Mucosa of stomach (tissue), 1 donor: ENCODE results near the gene IVD.
A peak's percentile ranks its signal among the peaks of the same experiment; 100 is the strongest.

Experiments
- H3K27me3 ChIP-seq: one replicate; pipeline ENCODE4 v1.7.0; 2013; ENCODE audit warnings: mild to moderate bottlenecking, low read length; ENCODE audit not compliant: control insufficient read depth, insufficient read depth
- H3K36me3 ChIP-seq: one replicate; pipeline ENCODE4 v1.7.0; 2013; ENCODE audit warnings: low read length; ENCODE audit not compliant: control insufficient read depth, insufficient read depth
- H3K4me1 ChIP-seq: one replicate; pipeline ENCODE4 v1.7.0; 2013; ENCODE audit warnings: mild to moderate bottlenecking, low read length; ENCODE audit not compliant: control insufficient read depth, insufficient read depth
- H3K4me3 ChIP-seq: one replicate; pipeline ENCODE4 v1.7.0; 2013; ENCODE audit warnings: low read length
- H3K9ac ChIP-seq: one replicate; pipeline ENCODE4 v1.7.0; 2013; ENCODE audit warnings: mild to moderate bottlenecking, low read length, moderate library complexity
- H3K9me3 ChIP-seq: one replicate; pipeline ENCODE4 v1.7.0; 2013; ENCODE audit warnings: mild to moderate bottlenecking, low read length, moderate library complexity; ENCODE audit not compliant: control insufficient read depth
- donor health status: Pancreatic carcinoma.

Gene IVD

DNA sequence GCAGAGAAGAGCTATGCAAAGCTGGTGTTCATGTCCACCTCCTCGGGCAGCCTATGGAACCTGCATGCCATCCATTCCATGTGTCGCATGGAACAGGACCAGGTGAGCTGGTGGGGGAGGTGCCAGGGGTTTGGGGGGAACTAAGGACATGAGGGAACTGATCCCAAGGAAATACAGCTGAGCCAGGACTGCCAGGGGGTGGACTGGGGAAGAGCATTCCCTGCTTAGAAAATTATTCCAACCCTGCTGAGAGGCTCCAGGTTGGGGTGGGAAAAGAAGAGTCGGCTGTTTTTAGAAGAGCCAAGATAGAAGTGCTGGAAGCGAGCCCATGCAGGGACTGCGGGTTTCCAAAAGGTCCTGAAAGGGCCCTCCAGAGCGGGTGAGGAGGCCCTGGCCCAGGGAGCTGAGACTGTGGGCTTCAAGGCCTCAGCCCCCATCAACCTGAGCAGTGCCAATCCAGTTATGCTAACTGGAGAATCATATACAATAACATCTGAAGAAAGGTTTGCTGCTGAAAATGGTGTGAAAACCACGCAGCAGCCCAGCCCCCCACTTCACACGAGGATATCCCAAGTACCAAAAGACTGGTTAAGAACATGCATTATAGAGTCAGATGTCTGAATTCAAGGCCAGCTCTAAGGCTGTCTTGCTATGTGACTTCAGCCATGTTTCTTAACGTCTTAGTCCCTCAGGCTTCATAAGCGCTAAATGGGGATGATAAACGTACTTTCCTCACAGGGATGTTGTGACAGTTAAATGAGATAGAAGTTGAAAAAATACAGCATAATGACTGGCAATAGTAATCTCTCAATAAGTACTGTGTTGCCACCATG lies 39.8 kb upstream of the IVD start:
- H3K36me3 ChIP-seq: peaks cover 4% of the 10 kb centered on the region
- H3K4me3 ChIP-seq: no peak overlapping the region
- H3K9ac ChIP-seq: no peak overlapping the region
- no peaks in the 10 kb centered on the region for H3K9me3 ChIP-seq
- H3K27me3 ChIP-seq: no peaks in the 10 kb centered on the region
- H3K4me1 ChIP-seq: peaks cover 32% of the 10 kb centered on the region

DNA sequence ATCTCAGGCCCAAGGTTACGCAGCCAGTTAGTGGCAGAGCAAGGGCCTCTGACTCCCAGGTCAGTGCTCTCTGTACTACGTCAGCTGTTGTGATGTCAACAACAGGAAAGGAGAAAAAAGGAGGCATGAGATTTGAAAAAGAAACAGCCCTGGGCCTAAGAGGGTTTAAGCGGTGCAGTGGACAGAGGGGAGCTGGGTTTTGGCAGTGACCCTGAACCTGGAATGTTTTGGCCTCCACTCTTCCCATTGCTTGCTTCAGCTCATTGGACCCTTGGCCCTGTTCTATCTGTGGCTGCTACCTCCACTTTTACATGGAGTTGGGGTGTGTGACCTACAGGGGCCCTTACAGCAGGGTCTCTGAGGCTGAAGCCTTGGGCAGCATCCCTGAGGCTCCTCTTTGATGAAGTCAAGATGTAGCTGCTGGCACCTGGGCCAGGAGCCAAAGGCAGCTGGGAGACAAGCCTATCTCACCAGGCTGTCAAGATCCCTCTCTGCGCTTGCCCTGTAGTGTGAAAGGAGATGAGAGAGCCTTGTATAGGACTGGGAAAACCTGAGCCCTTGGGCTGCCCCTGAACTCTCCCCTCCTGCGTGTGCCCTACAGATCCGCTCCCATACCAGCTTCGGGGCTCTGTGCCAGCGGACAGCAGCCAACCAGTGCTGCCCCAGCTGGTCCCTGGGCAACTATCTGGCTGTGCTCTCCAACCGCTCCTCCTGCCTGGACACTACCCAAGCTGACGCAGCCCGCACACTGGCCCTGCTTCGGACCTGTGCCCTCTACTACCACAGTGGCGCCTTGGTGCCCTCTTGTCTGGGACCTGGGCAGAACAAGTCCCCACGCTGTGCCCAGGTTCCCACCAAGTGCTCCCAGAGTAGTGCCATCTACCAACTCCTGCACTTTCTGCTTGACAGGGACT lies 38.9 kb upstream of the IVD start:
- peaks cover 32% of the 10 kb centered on the region for H3K4me1 ChIP-seq
- H3K9ac ChIP-seq: peak overlapping the region; percentile 25
- no peak overlapping the region for H3K4me3 ChIP-seq

DNA sequence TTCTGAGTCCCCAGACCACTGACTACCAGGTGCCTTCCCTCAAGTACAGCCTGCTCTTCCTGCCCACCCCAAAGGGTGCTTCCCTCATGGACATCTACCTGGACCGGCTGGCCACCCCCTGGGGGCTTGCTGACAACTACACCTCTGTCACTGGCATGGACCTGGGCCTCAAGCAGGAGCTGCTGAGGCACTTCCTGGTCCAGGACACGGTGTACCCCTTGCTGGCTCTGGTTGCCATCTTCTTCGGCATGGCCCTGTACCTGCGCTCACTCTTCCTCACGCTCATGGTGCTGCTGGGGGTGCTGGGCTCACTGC lies 38.3 kb upstream of the IVD start:
- Histone ChIP-seq H3K9ac (peak overlapping the region; percentile 25), H3K4me3 (no peak overlapping the region)

More for the DNA sequence above, 38.9 kb upstream of the IVD start:
- Histone ChIP-seq H3K27me3 (no peaks in the 10 kb centered on the region), H3K9me3 (no peaks in the 10 kb centered on the region), H3K36me3 (peaks cover 4% of the 10 kb centered on the region)

DNA sequence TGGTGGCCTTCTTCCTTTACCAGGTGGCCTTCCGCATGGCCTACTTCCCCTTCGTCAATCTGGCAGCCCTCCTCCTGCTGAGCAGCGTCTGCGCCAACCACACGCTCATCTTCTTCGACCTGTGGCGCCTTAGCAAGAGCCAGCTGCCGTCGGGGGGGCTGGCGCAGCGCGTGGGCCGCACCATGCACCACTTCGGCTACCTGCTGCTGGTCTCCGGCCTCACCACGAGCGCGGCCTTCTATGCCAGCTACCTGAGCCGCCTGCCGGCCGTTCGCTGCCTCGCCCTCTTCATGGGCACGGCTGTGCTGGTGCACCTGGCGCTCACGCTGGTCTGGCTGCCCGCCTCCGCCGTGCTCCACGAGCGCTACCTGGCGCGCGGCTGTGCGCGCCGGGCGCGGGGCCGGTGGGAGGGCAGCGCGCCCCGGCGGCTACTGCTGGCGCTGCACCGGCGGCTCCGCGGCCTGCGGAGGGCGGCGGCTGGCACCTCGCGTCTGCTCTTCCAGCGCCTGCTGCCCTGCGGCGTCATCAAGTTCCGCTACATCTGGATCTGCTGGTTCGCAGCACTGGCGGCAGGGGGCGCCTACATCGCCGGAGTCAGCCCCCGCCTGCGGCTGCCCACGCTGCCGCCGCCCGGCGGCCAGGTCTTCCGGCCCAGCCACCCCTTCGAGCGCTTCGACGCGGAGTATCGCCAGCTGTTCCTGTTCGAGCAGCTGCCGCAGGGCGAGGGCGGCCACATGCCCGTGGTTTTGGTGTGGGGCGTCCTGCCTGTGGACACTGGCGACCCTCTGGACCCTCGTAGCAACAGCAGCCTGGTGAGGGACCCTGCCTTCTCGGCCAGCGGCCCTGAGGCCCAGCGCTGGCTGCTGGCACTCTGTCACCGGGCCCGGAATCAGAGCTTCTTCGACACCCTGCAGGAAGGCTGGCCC lies 37.6 kb upstream of the IVD start:
- H3K9ac ChIP-seq: no peak overlapping the region
- H3K4me1 ChIP-seq: peaks cover 32% of the 10 kb centered on the region
- no peaks in the 10 kb centered on the region for H3K27me3 ChIP-seq
- H3K9me3 ChIP-seq: no peaks in the 10 kb centered on the region
- H3K4me3 ChIP-seq: no peak overlapping the region
- peaks cover 4% of the 10 kb centered on the region for H3K36me3 ChIP-seq

More for the DNA sequence above, 38.3 kb upstream of the IVD start:
- Histone ChIP-seq H3K27me3 (no peaks in the 10 kb centered on the region), H3K36me3 (peaks cover 4% of the 10 kb centered on the region), H3K4me1 (peaks cover 32% of the 10 kb centered on the region), H3K9me3 (no peaks in the 10 kb centered on the region)

GRCh38 chr15:40368719-40369473 lies 36.7 kb upstream of the IVD start:
- peaks cover 4% of the 10 kb centered on the region for H3K36me3 ChIP-seq
- H3K4me1 ChIP-seq: peaks cover 27% of the 10 kb centered on the region
- H3K9ac ChIP-seq: no peak overlapping the region
- H3K9me3 ChIP-seq: no peaks in the 10 kb centered on the region
- H3K4me3 ChIP-seq: no peak overlapping the region
- no peaks in the 10 kb centered on the region for H3K27me3 ChIP-seq

GRCh38 chr15:40369474-40369869 lies 36.1 kb upstream of the IVD start:
- H3K36me3 ChIP-seq: peaks cover 4% of the 10 kb centered on the region
- no peak overlapping the region for H3K4me3 ChIP-seq
- H3K9ac ChIP-seq: no peak overlapping the region
- H3K4me1 ChIP-seq: peaks cover 21% of the 10 kb centered on the region
- no peaks in the 10 kb centered on the region for H3K9me3 ChIP-seq
- H3K27me3 ChIP-seq: no peaks in the 10 kb centered on the region

- Histone ChIP-seq H3K9ac (no peak overlapping the region), H3K4me1 (peaks cover 17% of the 10 kb centered on the region)
Observed at GRCh38 chr15:40369971-40370370, 35.6 kb upstream of the IVD start.

GRCh38 chr15:40372981-40373380 lies 32.6 kb upstream of the IVD start:
- no peaks in the 10 kb centered on the region for H3K36me3 ChIP-seq
- H3K27me3 ChIP-seq: no peaks in the 10 kb centered on the region
- H3K9ac ChIP-seq: no peak overlapping the region
- H3K4me3 ChIP-seq: no peak overlapping the region
- peaks cover 3% of the 10 kb centered on the region for H3K4me1 ChIP-seq
- H3K9me3 ChIP-seq: no peaks in the 10 kb centered on the region

More at GRCh38 chr15:40369971-40370370, 35.6 kb upstream of the IVD start:
- Histone ChIP-seq H3K27me3 (no peaks in the 10 kb centered on the region), H3K4me3 (no peak overlapping the region), H3K9me3 (no peaks in the 10 kb centered on the region), H3K36me3 (peaks cover 4% of the 10 kb centered on the region)

- no peaks in the 10 kb centered on the region for H3K27me3 ChIP-seq
- H3K9ac ChIP-seq: no peak overlapping the region
- no peaks in the 10 kb centered on the region for H3K36me3 ChIP-seq
- peaks cover 17% of the 10 kb centered on the region for H3K4me1 ChIP-seq
- no peak overlapping the region for H3K4me3 ChIP-seq
- no peaks in the 10 kb centered on the region for H3K9me3 ChIP-seq
Observed at GRCh38 chr15:40377606-40378005, 28.0 kb upstream of the IVD start.

GRCh38 chr15:40379374-40379773 lies 26.2 kb upstream of the IVD start:
- H3K9ac ChIP-seq: no peak overlapping the region
- no peaks in the 10 kb centered on the region for H3K36me3 ChIP-seq
- peaks cover 26% of the 10 kb centered on the region for H3K4me1 ChIP-seq
- H3K27me3 ChIP-seq: no peaks in the 10 kb centered on the region
- no peak overlapping the region for H3K4me3 ChIP-seq
- no peaks in the 10 kb centered on the region for H3K9me3 ChIP-seq

GRCh38 chr15:40379853-40380252 lies 25.7 kb upstream of the IVD start:
- no peaks in the 10 kb centered on the region for H3K36me3 ChIP-seq
- H3K9me3 ChIP-seq: no peaks in the 10 kb centered on the region
- no peaks in the 10 kb centered on the region for H3K27me3 ChIP-seq
- no peak overlapping the region for H3K9ac ChIP-seq
- peaks cover 26% of the 10 kb centered on the region for H3K4me1 ChIP-seq
- H3K4me3 ChIP-seq: no peak overlapping the region
